B cell (primary cell): Measurements from ENCODE around the gene HS6ST3. TPM values are rescaled to one million over a fixed set of nuclear protein-coding genes. Genes with fewer than 3 reads are reported as not detected.

Experiments
- ATAC-seq: fragments of 200-7000 bp; cut with Tn5 transposase; one replicate; pipeline ENCODE4 v1.10.0; 2021; ENCODE audit warnings: low read depth, mild to moderate bottlenecking, moderate number of reproducible peaks, moderate library complexity
- CTCF ChIA-PET: fragments of 350-600 bp; sonication (Branson Sonifier 250); formaldehyde crosslinking; loops from one replicate; lab custom pipeline; 2021; ENCODE audit warnings: antibody characterized with exemption, inconsistent platforms; lab: Charles Lee
- POLR2A ChIA-PET: fragments of 350-600 bp; sonication (Branson Sonifier 250); formaldehyde crosslinking; loops from one replicate; lab custom pipeline; 2021; ENCODE audit warnings: antibody characterized with exemption; lab: Charles Lee
- DNase-seq: peaks from one replicate; pipeline ENCODE4 v3.0.0; 2013
- H2AFZ ChIP-seq: 2 replicates; pipeline ENCODE4 v1.6.1; 2012; ENCODE audit warnings: mild to moderate bottlenecking, low read depth, low read length; ENCODE audit not compliant: insufficient read depth, poor library complexity, severe bottlenecking
- H3K27ac ChIP-seq, 2 donors: 1 replicate in 1 of 2; 2 replicates in 1 of 2; pipeline ENCODE4 v1.5.1; 2012 to 2013; ENCODE audit warnings: low read length in 2 of 2, mild to moderate bottlenecking in 2 of 2, moderate library complexity in 1 of 2
- H3K27me3 ChIP-seq, 4 experiments: fragments of 200-600 bp in 1 of 4; sonication (generic) in 1 of 4; replicated peaks in 1 of 4; 1 replicate in 2 of 4; 2 replicates in 2 of 4; pipeline versions ENCODE4 v1.6.1 to v1.7.0; 2013 to 2016; ENCODE audit warnings: low read length in 3 of 4, mild to moderate bottlenecking in 2 of 4, mixed read lengths in 1 of 4, moderate library complexity in 1 of 4; ENCODE audit not compliant: insufficient read depth in 4 of 4, control insufficient read depth in 3 of 4; ENCODE audit errors: control extremely low read depth in 1 of 4
- H3K36me3 ChIP-seq, 2 experiments: replicated peaks in 1 of 2; 1 replicate in 1 of 2; 2 replicates in 1 of 2; pipeline versions ENCODE4 v1.6.1 to v1.7.1; 2013; ENCODE audit warnings: low read length in 1 of 2; ENCODE audit not compliant: insufficient read depth in 2 of 2, control insufficient read depth in 1 of 2; ENCODE audit errors: control extremely low read depth in 1 of 2, extremely low read depth in 1 of 2
- H3K4me1 ChIP-seq, 2 donors: fragments of 200-600 bp in 1 of 2; sonication (generic) in 1 of 2; 1 replicate in 1 of 2; 2 replicates in 1 of 2; pipeline versions ENCODE4 v1.5.1 to v1.6.1; 2013 to 2017; ENCODE audit warnings: low read length in 2 of 2; ENCODE audit not compliant: control insufficient read depth in 2 of 2, insufficient read depth in 2 of 2
- H3K4me2 ChIP-seq: replicated peaks from 2 replicates; pipeline ENCODE3; 2012; ENCODE audit warnings: mild to moderate bottlenecking, low read depth, low read length; ENCODE audit not compliant: poor library complexity, severe bottlenecking
- H3K4me3 ChIP-seq, 5 experiments: fragments of 200-600 bp in 1 of 5; sonication (generic) in 1 of 5; 1 replicate in 3 of 5; 2 replicates in 2 of 5; pipeline versions ENCODE4 v1.5.1 to v1.7.0; 2011 to 2016; ENCODE audit warnings: low read length in 4 of 5, mild to moderate bottlenecking in 4 of 5, low read depth in 2 of 5, control low read depth in 1 of 5, moderate library complexity in 1 of 5; ENCODE audit not compliant: insufficient read depth in 1 of 5; ENCODE audit errors: control extremely low read depth in 1 of 5, extremely low read depth in 1 of 5
- H3K79me2 ChIP-seq: fragments of 200-600 bp; sonication (generic); one replicate; pipeline ENCODE4 v1.6.0; 2016; ENCODE audit warnings: low read length; ENCODE audit not compliant: control insufficient read depth, insufficient read depth
- H3K9ac ChIP-seq: fragments of 200-600 bp; sonication (generic); 2 replicates; pipeline ENCODE4 v1.6.1; 2017; ENCODE audit warnings: mild to moderate bottlenecking, low read length, moderate library complexity
- H3K9me3 ChIP-seq, 3 donors: one replicate each; pipeline versions ENCODE4 v1.6.1 to v1.7.1; 2013; ENCODE audit warnings: low read length in 2 of 3; ENCODE audit not compliant: control insufficient read depth in 2 of 3, insufficient read depth in 1 of 3; ENCODE audit errors: control extremely low read depth in 1 of 3
- H4K20me1 ChIP-seq: 2 replicates; pipeline ENCODE4 v1.6.0; 2012; ENCODE audit warnings: mild to moderate bottlenecking, low read length; ENCODE audit not compliant: insufficient read depth, control insufficient read depth, poor library complexity, severe bottlenecking
- H3K27ac Mint-ChIP-seq: one replicate; pipeline ENCODE4 v1.8.0; 2021; ENCODE audit warnings: mixed read lengths
- H3K27me3 Mint-ChIP-seq: one replicate; pipeline ENCODE4 v1.8.0; 2021; ENCODE audit warnings: mixed read lengths
- H3K4me1 Mint-ChIP-seq: one replicate; pipeline ENCODE4 v1.8.0; 2021; ENCODE audit warnings: mixed read lengths
- H3K4me3 Mint-ChIP-seq: one replicate; pipeline ENCODE4 v1.8.0; 2021; ENCODE audit warnings: mixed read lengths
- H3K9me3 Mint-ChIP-seq: one replicate; pipeline ENCODE4 v1.8.0; 2022; ENCODE audit warnings: mixed read lengths; ENCODE audit not compliant: insufficient read depth
- EZH2 ChIP-seq: IDR thresholded peaks from 2 replicates; pipeline ENCODE4 v1.6.1; 2012; ENCODE audit warnings: borderline replicate concordance, low read depth, mild to moderate bottlenecking, moderate library complexity, low read length; ENCODE audit not compliant: insufficient read depth, poor library complexity, severe bottlenecking
- WGBS: methylation state at CpG from one replicate; pipeline ENCODE4 v1.1.5; 2013; ENCODE audit warnings: missing lambda C conversion rate; ENCODE audit not compliant: insufficient coverage; 5-methylcytosine and 5-hydroxymethylcytosine counted together
- intact Hi-C: fragments of 100-400 bp; cut with micrococcal nuclease; formaldehyde crosslinking; loops from one replicate; pipeline ENCODE4 v1.10.0; 2022
- polyA plus RNA-seq: library from polyadenylated mRNA; depleted of rRNA; stranded (reverse); fragments of >200 nt; gene quantifications from 2 replicates; pipeline ENCODE4 v1.2.3, GENCODE V29; 2012
- total RNA-seq, 2 donors: library from RNA; stranded (reverse); fragments of 120-200 nt in 1 of 2; gene quantifications; 1 replicate in 1 of 2; 2 replicates in 1 of 2; pipeline versions ENCODE4 v1.2.3 to v1.2.4, GENCODE V29; 2013 to 2022
- TF ChIP-seq, protein P1 (sequence below): fragments of 200-600 bp; IDR thresholded peaks from one replicate; pipeline ENCODE4 v1.8.0; 2022; ENCODE audit warnings: antibody characterized with exemption, mild to moderate bottlenecking

Gene HS6ST3
- total and polyA plus RNA-seq, 2 donors (not counting 1 experiment from before 2014, with no cell fraction given) = not detected

DNA sequence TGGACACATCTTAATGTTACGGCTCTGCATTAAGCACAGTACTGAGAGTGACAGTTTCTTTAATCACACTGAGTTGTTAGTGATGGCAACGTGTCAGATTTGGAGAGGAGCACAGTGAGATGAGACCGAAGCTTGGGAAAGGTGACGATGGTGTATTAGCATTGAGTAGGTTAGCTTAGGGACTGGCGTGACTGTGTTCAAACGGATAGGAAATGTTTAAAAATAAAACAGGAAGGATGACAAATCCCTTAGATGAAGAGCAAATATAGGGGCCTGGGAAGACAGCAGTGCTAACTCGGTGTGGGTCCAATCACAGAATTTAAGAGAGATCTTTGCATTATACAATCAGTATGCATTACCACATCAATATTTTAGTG is 384.3 kb downstream of the HS6ST3 start:
- Histone ChIP-seq H3K9me3 (no peaks in the 10 kb centered on the region), H3K36me3 (no peaks in the 10 kb centered on the region), H3K4me2 (no peak overlapping the region), H3K27ac (no peak overlapping the region), H2AFZ (no peak overlapping the region), H3K4me3 (no peak overlapping the region), H3K27me3 (no peaks in the 10 kb centered on the region), H3K79me2 (no peaks in the 10 kb centered on the region), H4K20me1 (no peaks in the 10 kb centered on the region), H3K9ac (no peak overlapping the region), H3K4me1 (no peaks in the 10 kb centered on the region)
- ATAC-seq (no peak), DNase-seq (no peak)
- POLR2A ChIA-PET = no interaction called here
- H3K27ac Mint-ChIP-seq = no peak overlapping the region
- intact Hi-C loops = no loop called here
- CTCF ChIA-PET = no interaction called here
- H3K4me3 Mint-ChIP-seq = no peak overlapping the region
- peaks cover 5% of the 10 kb centered on the region for H3K9me3 Mint-ChIP-seq
- no peak for TF ChIP-seq EZH2
- TF ChIP-seq, protein P1, sequence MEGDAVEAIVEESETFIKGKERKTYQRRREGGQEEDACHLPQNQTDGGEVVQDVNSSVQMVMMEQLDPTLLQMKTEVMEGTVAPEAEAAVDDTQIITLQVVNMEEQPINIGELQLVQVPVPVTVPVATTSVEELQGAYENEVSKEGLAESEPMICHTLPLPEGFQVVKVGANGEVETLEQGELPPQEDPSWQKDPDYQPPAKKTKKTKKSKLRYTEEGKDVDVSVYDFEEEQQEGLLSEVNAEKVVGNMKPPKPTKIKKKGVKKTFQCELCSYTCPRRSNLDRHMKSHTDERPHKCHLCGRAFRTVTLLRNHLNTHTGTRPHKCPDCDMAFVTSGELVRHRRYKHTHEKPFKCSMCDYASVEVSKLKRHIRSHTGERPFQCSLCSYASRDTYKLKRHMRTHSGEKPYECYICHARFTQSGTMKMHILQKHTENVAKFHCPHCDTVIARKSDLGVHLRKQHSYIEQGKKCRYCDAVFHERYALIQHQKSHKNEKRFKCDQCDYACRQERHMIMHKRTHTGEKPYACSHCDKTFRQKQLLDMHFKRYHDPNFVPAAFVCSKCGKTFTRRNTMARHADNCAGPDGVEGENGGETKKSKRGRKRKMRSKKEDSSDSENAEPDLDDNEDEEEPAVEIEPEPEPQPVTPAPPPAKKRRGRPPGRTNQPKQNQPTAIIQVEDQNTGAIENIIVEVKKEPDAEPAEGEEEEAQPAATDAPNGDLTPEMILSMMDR = no peak
- H3K4me1 Mint-ChIP-seq = no peaks in the 10 kb centered on the region
- WGBS = 90% methylated on average over 5 of the region's 7 CpGs
- H3K27me3 Mint-ChIP-seq = no peaks in the 10 kb centered on the region

DNA sequence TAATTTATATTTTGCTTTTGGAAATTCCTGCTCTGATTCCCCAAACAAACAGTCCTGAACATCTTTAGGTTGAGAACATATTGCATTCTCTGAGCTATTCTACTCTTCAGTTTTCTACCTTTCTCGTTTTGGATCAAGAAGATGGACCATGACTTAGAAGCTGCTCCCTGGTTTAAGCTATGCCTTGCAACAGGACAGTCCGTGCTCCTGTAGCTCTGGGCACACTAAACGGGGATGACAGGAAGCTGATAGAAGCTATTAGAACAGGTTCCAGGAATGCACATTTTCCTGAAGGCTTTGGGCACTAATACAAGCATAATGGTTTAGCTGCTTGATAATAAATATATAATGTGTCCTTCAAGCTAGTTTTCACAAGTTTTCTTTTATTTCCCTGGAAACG is 385.2 kb downstream of the HS6ST3 start:
- Histone ChIP-seq H3K79me2 (no peaks in the 10 kb centered on the region), H3K9ac (no peak overlapping the region), H3K4me1 (no peaks in the 10 kb centered on the region), H3K9me3 (no peaks in the 10 kb centered on the region), H3K4me3 (no peak overlapping the region), H3K27ac (no peak overlapping the region), H3K36me3 (no peaks in the 10 kb centered on the region), H4K20me1 (no peaks in the 10 kb centered on the region), H3K4me2 (no peak overlapping the region), H2AFZ (no peak overlapping the region), H3K27me3 (no peaks in the 10 kb centered on the region)
- H3K4me1 Mint-ChIP-seq = no peaks in the 10 kb centered on the region
- POLR2A ChIA-PET = no interaction called here
- CTCF ChIA-PET = no interaction called here
- peaks cover 8% of the 10 kb centered on the region for H3K9me3 Mint-ChIP-seq
- DNase-seq (no peak), ATAC-seq (no peak)
- intact Hi-C loops = no loop called here
- no peak overlapping the region for H3K27ac Mint-ChIP-seq
- TF ChIP-seq, protein P1 = no peak
- TF ChIP-seq EZH2 = no peak
- no peak overlapping the region for H3K4me3 Mint-ChIP-seq
- 90% methylated on average over 2 of the region's 4 CpGs for WGBS
- H3K27me3 Mint-ChIP-seq = no peaks in the 10 kb centered on the region
